HG03196 (cell line): ENCODE measurements around the gene XPR1.
"Not testable (repeated sequence)": the region's sequence is repeated elsewhere in the genome, so short reads cannot be mapped to it uniquely, and the experiment has no call there.

Source experiments
- ATAC-seq: cut with Tn5 transposase; IDR thresholded peaks from one replicate; pipeline ENCODE4 v1.9.1; 2021; ENCODE audit not compliant: unreplicated experiment

Gene XPR1

DNA sequence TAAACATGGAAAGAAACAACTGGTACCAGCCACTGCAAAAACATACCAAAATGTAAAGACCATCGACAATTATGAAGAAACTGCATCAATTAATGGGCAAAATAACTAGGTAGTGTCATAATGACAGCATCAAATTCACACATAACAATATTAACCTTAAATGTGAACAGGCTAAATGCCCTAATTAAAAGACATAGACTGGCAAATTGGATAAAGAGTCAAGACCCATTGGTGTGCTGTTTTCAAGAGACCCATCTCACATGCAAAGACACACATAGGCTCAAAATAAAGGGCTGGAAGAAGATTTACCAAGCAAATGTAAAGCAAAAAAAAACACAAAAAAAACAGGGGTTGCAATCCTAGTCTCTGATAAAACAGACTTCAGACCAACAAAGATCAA is 201.4 kb downstream of the XPR1 start:
- ATAC-seq: not testable (repeated sequence)

DNA sequence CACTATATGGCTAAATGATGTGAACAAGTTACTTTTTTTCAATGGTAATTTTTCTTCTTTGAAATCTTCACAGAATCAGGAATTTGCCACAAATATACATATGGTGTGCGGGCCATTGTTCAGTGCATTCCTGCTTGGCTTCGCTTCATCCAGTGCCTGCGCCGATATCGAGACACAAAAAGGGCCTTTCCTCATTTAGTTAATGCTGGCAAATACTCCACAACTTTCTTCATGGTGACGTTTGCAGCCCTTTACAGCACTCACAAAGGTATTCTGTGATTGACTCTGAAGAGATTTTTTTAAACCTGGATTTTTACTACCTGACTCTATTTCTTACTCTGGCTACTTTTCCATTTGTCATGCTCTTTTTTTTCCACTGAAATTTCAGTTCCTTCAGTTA is 204.6 kb downstream of the XPR1 start:
- ATAC-seq: no peak

DNA sequence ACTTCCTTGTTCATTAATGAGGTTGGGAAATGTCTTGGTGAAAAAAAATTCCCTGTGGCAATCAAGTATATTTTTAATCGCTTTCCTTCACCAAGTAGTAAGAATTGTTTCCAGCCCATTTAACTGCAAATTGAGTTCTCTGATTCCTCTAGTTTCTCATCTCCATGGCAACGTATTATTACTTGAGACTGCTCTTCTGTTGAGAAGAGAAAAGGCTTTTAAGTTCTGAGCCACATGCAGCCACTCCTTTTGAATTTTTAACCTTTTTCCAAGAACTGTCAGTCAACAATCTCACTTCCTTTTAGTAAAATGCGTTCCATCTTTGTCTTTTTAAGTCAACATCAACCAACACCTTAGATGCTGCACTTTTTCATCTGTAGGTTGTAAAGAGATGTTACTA is 205.2 kb downstream of the XPR1 start:
- ATAC-seq: no peak

DNA sequence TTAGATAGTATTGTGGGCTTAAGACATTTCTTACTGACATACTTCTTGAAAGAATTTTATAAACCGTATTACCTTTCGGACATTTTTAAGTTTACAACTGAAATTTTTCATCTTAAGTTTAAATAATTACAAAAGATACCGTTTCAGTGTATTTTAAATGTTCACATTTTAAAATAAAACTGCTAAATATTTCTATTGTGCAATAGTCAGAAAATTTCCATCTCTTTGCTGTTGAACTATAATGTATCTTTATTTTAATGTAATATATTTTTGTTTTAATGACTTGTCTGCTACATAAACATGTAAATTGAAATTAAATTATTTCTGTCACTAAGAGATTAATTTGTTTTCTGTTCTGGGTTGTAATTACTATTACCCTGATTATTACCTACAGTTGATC is 206.7 kb downstream of the XPR1 start:
- ATAC-seq: no peak

DNA sequence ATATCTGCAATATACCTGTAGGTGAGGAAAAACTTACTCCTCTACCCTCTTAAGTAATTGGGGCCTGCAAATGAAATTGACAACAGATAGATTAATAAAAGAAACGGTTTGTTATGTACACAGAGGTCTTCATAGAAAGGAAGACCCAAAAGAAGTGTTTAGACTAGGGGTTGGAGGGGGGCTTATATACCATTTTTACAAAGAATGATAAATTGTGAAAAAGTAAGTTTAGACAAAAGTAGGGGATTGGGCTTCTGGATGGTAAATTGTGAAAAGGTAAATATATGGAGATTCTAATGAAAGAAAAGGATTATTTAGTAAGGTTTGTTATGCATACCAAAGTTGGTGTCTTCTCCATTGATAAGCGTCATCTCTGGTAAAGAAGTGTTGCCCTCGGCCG is 207.7 kb downstream of the XPR1 start:
- no peak for ATAC-seq

DNA sequence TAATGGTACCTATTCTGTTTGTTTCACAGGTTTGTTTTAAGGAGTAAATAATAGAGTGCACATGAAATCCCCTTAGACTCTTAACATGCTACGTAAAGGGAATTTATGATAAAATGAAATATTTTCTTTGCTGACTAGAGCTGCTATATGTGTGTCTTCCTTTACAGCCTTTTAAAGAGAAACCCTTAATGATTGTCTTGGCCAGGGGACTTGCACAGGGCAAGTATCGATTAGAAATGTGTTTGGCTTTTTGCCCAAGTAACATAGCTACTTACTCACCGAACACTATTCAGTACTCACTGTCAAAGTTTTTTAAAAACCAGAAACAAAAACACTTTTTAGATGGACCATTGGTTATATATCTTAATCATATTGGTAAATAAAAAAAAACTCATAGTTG is 209.6 kb downstream of the XPR1 start:
- ATAC-seq: no peak

DNA sequence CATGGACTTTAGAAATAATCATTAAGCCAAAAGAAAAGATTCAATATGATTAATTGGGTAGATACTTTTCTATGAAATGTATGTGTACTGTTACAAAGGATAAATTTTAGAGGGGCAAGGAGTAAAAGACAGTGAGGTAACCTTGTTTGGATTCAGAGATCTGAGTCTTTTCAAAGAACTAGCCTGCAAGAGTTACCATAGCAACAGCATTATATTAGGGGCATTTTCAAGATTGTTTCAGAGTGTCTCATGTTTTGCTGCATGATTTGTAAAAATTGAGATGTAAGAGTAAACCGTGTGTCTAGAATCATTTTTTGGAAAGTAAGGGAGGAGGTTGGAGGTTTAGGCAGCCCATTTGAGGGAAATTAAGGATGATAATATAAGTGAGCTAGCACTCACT is 210.2 kb downstream of the XPR1 start:
- ATAC-seq: no peak

DNA sequence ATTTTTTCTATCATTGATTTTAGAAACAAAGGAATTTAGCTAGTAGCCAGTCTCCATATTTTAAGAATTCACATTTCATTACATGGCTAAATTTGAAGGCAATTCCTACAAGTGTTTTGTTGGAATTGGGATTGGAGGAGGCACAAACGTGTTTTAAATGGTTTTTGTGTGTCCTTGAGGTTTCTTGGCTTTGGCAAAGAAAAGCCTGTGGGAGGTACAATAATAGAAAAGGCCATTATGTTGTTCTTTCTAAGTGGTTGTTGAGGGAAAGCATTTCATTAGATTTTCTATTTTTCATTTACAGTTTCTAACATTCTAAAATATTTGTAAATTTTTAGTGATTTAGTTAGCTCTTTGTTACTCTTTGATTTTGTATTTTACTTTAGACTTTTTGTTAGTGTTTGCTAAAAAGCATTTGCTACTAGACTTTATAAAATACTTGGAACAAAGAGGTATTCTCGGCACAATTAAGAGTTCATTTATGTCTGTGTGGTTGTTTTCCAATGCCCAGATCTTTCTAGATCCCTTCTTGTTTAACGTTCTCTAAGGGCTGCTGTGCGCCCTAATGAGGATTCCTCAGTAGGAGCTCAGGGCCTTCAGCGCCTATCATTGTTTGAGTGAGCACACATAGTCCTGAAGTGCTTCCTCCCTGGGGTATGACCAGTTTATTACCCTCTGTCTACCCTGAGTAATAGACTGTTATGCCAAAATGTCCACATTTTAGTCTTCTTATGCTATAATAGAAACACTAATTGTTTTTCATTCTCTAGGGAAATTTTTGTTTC is 210.9 kb downstream of the XPR1 start:
- no peak for ATAC-seq

DNA sequence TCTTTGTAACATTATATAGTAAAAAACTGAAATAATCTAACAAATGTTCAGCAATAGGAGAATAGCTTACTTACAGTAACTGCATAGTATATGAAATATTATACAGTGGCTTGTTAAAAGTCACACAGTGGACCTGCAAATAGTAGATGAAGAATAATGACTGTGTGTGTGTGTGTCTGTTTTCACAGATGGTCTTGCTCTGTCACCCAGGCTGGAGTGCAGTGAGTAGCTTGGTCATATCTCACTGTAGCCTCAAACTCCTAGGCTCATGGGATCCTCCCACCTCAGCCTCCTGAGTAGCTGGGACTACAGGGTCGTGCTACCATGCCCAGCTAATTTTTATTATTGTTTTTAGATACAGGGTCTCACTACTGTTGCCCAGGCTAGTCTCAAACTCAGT is 213.5 kb downstream of the XPR1 start:
- no peak for ATAC-seq

DNA sequence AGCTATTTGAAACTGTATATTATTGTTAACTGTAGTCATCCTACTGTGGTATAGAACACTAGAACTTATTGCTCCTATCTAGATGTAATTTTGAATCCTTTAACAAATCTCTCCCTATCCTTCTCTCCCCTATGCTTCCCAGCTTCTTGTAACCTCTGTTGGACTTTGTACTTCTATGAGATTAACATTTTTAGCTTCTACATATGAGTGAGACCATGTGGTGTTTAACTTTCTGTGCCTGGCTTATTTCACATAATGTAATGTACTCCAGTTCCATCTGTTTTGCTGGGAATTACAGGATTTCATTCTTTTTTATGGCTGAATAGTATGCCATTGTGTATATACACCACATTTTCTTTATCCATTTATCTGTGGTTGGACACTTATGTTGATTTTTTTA is 216.4 kb downstream of the XPR1 start:
- ATAC-seq: no peak

DNA sequence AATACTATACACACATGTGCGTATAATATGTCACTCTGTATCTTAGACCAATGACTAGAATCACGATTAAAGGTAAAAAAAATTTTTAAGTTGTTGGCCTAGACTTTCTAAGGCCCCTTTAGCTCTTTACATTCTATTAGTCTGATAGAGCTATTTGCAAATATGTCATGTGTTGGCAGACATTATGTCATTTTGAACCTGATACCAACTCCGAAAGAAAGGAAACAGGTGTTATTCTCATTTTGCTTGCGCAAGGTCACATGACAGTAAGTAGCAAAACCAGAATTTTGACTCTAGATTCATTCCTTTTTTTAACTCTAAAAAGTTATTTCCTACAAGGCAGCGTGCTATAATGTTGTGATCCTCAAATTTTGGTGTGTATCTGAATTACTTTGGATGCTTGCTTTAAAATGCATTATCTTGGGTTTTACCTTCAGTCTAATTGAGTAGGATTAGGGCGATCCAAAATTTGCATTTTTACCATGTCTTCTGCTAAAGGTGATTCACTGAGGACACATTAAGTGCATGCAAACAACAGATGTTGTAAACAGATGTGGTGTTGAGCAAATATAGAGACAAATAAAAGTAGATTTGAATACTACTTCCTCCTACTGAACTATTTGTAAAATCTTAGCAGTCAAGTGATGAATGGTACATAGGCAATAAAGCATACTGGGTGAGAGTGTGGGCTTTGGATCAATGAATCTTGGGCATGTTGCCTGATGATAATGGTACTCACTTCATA is 217.4 kb downstream of the XPR1 start:
- ATAC-seq: no peak

DNA sequence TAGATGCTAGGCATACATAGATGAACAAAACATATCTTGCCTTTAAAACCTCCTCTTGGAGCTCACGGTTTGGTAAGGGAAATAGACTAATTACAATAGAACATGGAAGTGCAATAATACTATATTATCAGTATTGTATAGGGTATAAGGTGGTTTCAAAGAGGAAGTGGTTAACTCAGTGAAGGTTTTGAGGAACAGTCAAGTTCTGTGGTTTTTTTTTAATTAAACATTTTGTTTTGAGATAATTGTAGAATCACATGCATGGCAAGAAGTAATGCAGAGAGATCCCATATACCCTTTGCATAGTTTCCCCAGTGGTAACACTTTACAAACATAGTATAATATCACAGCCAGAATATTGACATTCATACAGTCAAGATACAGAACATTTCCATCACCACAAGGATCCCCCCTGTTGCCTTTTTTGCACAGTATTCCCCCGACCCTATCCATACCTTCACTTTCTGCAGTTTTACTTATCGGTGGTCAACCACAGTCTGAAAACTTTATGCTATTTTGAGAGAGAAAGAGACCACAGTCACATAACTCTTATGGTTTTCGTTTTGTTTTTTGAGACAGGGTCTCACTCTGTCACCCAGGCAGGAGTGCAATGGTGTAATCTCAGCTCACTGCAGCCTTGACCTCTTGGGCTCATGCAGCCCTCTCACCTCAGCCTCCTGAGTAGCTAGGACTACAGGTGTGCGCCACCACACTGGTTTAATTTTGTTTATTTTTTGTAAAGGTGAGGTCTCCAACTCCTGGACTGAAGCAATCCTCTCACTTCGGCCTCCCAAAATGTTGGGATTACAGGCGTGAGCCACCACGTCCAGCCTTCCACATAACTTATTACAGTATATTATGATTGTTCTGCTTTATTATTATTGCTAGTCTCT is 220.4 kb downstream of the XPR1 start:
- peak; percentile 45 for ATAC-seq

DNA sequence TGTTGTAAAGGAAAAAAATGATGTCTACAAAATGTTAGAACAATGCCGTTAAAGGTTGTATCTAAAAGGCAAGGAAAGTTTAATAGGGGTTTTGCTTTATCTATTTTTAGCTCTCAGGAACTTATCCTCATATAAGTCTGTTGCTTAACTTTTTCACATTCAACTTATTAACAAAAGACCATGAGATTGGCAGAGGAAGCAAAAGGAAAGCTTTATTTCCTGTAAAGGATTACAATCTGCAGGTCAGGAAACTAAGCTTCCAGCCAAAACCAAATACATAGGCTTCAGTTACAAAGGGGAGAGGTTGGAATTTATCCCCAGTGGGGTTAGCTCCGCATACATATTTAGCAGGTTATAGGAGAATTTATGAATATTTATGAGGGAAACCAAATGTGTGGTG is 222.2 kb downstream of the XPR1 start:
- no peak for ATAC-seq

DNA sequence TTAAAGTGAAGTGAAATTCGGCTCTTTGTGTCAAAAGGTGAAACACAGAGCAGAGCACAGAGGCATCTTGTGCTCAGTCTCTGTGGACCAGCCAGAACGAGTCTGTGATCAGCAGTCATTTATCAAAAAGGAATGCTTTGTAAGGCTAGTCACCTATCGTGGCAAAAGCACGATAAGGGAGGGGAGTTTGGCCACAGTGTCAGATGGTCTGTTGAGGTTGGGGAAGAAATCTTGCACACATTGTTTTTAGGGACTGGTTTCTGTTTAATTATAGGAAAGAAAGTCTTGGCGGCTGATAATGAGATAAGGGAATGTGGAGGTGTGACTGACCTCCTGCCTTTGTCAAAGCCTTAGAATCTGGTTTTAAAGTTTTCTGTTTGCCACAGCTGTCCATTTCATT is 222.6 kb downstream of the XPR1 start:
- no peak for ATAC-seq

DNA sequence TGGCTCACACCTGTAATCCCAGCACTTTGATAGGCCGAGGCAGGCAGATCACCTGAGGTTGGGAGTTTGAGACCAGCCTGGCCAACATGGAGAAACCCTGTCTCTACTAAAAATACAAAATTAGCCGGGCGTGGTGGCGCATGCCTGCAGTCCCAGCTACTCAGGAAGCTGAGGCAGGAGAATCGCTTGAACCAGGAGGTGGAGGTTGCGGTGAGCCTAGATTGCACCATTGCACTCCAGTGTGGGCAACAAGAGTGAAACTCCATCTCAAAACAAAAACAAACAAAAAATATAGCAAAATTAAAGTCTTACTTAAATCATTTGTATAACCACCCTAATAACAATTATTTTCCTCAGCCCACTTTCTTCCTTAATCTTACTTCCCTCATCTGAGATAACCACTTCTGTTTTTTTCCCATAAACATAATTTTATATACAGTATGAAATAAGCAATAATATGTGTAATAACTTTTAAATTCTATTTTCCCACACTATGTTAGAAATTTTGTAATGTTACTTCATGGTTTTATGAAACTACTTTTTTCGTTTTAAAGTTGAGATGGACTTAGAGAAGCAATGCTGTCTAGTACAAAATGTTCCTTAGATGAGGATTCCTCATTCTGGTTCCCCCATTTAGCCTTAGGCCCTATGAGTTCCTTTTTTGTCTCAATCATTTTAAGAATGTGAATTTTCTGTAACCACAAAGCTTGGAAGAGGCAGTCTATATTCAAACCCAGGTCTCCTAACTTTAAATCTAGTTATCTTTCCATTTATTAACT is 226.3 kb downstream of the XPR1 start:
- ATAC-seq: not testable (repeated sequence)

DNA sequence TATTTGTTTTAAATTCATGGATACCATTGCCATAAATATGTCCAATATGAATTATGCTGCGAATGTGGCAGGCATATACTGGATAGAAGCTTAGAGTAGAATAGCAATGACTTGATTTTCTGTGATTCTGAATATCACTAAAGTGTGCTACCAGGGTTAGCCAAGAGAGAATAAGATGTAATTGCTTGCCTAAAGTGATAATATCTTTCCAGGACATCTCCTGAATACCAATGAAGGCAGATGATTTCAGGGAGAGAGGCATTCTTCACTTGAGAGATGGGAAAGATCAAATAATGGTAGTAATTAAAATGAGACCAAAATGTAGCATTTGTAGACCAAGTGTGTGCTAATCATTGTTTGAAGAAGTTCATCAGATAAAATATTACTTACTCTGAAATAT is 227.5 kb downstream of the XPR1 start:
- ATAC-seq: no peak

DNA sequence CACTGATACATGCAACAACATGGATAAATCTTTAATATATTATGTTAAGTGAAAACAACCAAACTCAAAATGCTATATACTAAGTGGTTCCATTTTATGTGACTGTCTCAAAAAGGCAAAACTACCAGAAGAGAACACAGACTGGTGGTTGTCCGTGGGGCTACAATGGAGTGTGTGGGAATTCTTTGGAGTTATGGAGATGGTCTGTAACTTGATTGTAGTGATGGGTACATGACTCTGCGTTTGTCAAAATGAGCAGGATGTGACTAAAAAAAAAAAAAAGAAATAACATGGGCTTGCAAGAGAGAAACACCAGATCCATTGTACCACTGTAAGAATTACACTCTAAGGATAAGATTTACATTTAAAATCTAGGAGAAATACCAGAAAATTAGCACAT is 228.7 kb downstream of the XPR1 start:
- no peak for ATAC-seq

DNA sequence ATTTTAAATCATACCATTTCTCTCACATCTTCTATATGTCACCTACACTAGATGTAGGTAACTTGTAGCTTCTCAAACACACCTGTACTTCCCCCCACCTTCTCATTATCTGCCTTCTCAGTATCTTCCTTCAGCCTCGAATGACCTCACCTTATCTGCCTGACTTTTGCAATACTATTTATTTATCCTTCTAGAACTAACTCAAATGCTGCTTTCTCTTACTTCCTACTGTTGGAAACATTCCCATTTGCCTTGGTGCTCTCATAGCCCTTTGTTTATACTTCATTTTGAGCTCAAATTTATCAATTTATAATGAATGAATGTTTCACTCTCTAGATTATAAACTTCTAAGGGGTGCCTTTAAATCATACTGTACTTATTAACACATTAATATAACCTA is 230.5 kb downstream of the XPR1 start:
- ATAC-seq: no peak

DNA sequence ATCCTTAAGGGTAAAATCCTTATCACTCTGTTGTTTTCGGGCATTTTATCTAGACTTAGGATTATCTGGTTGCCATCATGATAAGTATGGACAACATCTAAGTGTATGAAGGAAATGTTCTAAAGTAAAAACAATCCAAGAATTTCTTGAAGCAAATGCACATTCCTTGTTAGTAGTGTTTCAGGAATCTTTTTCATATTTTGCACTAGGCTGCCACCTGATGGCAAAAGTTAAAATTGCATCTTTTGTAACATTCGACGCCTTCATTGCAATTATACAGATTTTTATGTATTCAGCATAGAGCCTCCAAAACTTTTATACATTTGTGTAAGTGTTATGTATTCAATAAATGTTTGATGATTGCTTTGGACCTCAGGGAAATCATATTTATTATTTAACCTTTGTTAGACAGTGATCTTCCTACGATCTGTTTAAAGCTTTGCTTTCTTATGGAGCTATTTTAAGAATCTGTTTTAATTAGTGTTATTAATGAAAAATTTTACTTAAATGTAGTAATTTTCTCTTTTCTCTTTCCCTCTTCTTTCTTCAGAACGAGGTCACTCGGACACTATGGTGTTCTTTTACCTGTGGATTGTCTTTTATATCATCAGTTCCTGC is 231.4 kb downstream of the XPR1 start:
- no peak for ATAC-seq

DNA sequence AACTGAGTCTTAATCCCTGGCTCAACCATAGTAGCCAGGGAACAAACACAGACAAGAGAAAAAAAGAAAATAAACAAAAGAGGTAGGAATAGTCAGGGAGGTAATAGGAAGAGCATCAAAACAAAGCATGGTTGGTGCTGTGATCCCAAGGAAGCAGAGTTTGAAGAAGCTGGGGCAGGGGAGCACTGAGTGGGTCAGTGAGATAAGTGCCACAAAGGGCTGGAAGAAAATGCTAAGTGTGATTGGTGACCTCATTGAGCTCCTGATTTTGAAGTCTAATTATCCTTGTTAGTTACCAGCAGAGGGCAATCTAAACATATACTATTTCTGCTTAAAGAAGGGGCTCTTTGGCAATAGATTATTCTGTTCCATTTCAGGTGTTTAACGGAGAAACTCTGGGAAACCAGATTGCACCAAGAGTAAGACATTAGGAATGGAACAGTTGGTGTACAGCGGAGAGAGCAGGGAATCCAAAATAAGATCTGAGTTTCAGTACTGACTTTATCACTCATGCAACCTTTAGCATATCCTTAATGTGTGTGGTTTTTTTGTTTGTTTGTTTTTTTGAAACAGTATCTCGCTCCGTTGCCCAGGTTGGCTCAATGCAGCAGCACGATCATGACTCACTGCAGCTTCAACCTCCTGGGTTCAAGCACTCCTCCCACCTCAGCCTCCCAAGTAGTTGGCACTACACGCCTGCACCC is 250.1 kb downstream of the XPR1 start:
- peak; percentile 61 for ATAC-seq
